HFF-Myc (cell line): ENCODE measurements around the gene GFOD2.

Experiments used
- DNase-seq: peaks from one replicate; pipeline ENCODE4 v3.0.0-alpha.2; 2011; ENCODE audit warnings: low read depth; ENCODE audit errors: extremely low read depth
- H3K4me3 ChIP-seq: replicated peaks from 2 replicates; pipeline ENCODE4 v1.5.1; 2011; ENCODE audit warnings: low read depth, mild to moderate bottlenecking, control low read depth, low read length
- CTCF ChIP-seq: IDR thresholded peaks from 2 replicates; pipeline ENCODE4 v1.5.1; 2012; ENCODE audit warnings: mild to moderate bottlenecking, low read depth, low read length, control low read depth; ENCODE audit errors: missing control alignments

The GFOD2 gene

GRCh38 chr16:67719048-67719777 lies at the start of gene GFOD2:
TSS of gene GFOD2 (minus strand) at chr16:67719316. CDS start at chr16:67685715, 33,601 bp downstream.
- TF ChIP-seq CTCF, result no peak

GRCh38 chr16:67767953-67768352 lies 48.8 kb upstream of the GFOD2 start:
- TF ChIP-seq CTCF, result no peak
- DNase-seq, result peak; percentile 50
- H3K4me3 ChIP-seq, result no peak overlapping the region

More at GRCh38 chr16:67719048-67719777, at the start of gene GFOD2:
- peak; percentile 77 for DNase-seq
- peak within 1 kb of the TSS; percentile 96 for H3K4me3 ChIP-seq

GRCh38 chr16:67766291-67766690 lies 47.2 kb upstream of the GFOD2 start:
- TF ChIP-seq CTCF, result no peak
- H3K4me3 ChIP-seq, result no peak overlapping the region
- no peak for DNase-seq

- H3K4me3 ChIP-seq, result no peak overlapping the region
- no peak for TF ChIP-seq CTCF
- no peak for DNase-seq
These were observed 45.1 kb upstream of the GFOD2 start for GRCh38 chr16:67764158-67764667.

GRCh38 chr16:67763066-67763465 lies 44.0 kb upstream of the GFOD2 start:
- H3K4me3 ChIP-seq, result no peak overlapping the region
- no peak for TF ChIP-seq CTCF
- DNase-seq, result no peak

GRCh38 chr16:67762385-67762784 lies 43.3 kb upstream of the GFOD2 start:
- no peak for TF ChIP-seq CTCF

More at GRCh38 chr16:67762385-67762784, 43.3 kb upstream of the GFOD2 start:
- H3K4me3 ChIP-seq, result no peak overlapping the region
- DNase-seq, result no peak
